Sigmoid colon (tissue), 4 donors: Measurements from ENCODE around the gene NELFCD.

Experiments
- POLR2AphosphoS5 ChIP-seq, 4 donors: sonication (generic); formaldehyde crosslinking; IDR thresholded peaks; one replicate each; pipeline ENCODE4 v1.6.1; 2017; ENCODE audit warnings: antibody characterized with exemption in 4 of 4
- TF ChIP-seq, protein P1 (sequence below), 4 experiments: fragments of 450-650 bp in 3 of 4; fragments of 200-600 bp in 1 of 4; IDR thresholded peaks; one replicate each; pipeline ENCODE4 v1.5.1; 2016 to 2019; ENCODE audit warnings: antibody characterized with exemption in 4 of 4, mild to moderate bottlenecking in 3 of 4, moderate library complexity in 2 of 4

GRCh38 chr20:58988565-58988882, 7.5 kb downstream of the NELFCD start:
- no peak for TF ChIP-seq POLR2AphosphoS5 (IDR thresholded peaks at IDR 0.05)
- TF ChIP-seq, protein P1, sequence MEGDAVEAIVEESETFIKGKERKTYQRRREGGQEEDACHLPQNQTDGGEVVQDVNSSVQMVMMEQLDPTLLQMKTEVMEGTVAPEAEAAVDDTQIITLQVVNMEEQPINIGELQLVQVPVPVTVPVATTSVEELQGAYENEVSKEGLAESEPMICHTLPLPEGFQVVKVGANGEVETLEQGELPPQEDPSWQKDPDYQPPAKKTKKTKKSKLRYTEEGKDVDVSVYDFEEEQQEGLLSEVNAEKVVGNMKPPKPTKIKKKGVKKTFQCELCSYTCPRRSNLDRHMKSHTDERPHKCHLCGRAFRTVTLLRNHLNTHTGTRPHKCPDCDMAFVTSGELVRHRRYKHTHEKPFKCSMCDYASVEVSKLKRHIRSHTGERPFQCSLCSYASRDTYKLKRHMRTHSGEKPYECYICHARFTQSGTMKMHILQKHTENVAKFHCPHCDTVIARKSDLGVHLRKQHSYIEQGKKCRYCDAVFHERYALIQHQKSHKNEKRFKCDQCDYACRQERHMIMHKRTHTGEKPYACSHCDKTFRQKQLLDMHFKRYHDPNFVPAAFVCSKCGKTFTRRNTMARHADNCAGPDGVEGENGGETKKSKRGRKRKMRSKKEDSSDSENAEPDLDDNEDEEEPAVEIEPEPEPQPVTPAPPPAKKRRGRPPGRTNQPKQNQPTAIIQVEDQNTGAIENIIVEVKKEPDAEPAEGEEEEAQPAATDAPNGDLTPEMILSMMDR (IDR thresholded peaks at IDR 0.05) = no peak
